Measurements from ENCODE around the gene KATNBL1.
"Not testable (repeated sequence)": the region's sequence is repeated elsewhere in the genome, so short reads cannot be mapped to it uniquely, and the experiment has no call there.

Gene KATNBL1

DNA sequence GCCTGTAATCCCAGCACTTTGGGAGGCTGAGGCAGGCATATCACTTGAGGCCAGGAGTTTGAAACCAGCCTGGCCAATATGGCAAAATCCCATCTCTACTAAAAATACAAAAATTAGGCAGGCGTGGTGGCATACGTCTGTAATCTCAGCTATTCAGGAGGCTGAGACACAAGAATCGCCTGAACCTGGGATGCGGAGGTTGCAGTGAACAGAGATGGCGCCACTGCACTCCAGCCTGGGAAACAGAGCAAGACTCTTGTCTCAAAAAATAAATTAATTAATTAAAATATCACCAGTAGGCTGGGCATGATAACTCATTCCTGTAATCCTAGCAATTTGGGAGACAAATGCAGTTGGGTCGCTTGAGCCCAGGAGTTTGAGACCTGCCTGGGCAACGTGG is 16.6 kb downstream of the KATNBL1 start:
- not testable (repeated sequence) for DNase-seq

- DNase-seq: no peak
Measured at GRCh38 chr15:34188711-34189110, 21.2 kb downstream of the KATNBL1 start.

DNA sequence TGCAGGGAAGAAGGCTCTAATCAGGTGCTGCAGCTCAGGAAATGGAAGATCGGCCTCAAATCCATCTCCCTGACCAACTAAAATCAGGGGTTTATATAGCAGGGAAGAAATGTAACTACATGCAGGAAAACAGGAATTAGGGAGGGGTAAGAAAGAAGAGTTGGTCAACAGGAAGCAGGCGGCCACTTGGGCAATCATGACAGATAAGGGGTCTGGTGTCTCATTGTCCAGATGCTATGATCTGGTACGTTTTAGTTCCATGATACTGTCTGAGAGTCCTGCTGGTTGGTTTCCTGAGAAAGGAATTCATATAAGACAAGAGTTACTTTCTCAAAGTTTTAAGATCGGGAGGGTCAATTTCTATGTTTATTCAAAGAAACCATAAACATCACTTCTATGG is 24.2 kb downstream of the KATNBL1 start:
- DNase-seq: no peak

GRCh38 chr15:34182942-34183341 is 27.0 kb downstream of the KATNBL1 start:
- no peak for DNase-seq

- DNase-seq: no peak
Measured at GRCh38 chr15:34179234-34179633, 30.7 kb downstream of the KATNBL1 start.

DNA sequence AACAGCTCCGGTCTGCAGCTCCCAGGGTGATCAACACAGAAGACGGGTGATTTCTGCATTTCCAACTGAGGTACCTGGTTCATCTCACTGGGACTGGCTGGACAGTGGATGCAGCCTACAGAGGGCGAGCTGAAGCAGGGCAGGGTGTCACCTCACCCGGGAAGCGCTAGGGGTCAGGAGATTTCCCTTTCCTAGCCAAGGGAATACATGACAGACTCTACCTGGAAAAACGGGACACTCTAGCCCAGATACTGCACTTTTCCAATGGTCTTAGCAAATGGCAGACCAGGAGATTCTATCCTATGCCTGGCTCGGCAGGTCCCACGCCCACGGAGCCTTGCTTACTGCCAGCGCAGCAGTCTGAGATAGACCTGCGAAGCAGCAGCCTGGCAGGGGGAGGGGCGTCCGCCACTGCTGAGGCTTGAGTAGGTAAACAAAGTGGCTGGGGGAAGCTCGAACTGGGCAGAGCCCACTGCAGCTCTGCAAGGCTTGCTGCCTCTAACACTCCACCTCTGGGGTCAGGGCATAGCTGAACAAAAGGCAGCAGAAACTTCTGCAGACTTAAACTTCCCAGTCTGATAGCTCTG is 43.8 kb downstream of the KATNBL1 start:
- DNase-seq: not testable (repeated sequence)

GRCh38 chr15:34161329-34161963 is 48.5 kb downstream of the KATNBL1 start:
- no peak for DNase-seq

- DNase-seq: no peak
Measured at GRCh38 chr15:34160735-34161134, 49.2 kb downstream of the KATNBL1 start.

DNA sequence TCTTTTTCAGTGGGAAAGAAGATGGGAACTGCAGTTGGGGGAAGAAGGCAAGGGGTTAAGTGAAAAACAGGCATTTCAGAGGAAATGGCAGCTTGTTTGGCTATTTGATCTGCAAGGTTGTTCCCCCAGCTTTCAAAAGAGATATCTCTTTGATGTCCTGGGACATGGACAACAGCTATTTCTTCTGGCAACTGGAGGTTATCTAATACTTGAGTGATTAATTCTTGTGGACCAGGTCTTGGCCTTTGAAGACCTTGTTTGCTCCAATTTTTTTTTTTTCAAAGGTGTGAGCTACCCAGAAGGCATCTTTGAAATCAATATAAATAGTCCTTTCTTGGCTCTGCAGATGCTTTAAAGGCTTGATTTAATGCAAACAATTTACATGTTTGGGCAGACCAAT is 51.5 kb downstream of the KATNBL1 start:
- DNase-seq: no peak

GRCh38 chr15:34155859-34156258 is 54.0 kb downstream of the KATNBL1 start:
- DNase-seq: no peak

GRCh38 chr15:34154725-34155204 is 55.1 kb downstream of the KATNBL1 start:
- DNase-seq: no peak

GRCh38 chr15:34147371-34148140 is 62.3 kb downstream of the KATNBL1 start:
- DNase-seq: no peak

DNA sequence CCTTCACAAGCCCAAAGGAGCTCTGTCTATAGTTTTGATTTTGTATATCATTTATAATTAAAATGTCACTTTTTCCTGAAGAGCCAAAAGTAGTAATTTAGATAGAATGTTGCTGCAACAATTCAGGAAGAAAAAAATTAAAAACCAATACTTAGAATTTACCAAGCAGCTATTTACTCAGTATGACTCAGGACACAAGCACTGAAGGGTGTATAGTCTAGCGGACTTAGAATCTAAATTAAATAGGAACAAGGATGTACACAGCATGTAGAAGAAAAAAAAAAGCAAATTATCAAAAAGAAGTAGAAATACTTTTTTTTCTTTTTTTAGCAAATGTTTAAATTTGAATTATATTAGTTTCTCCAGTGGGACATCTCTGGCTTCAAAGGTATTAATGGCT is 76.4 kb downstream of the KATNBL1 start:
- DNase-seq: no peak

DNA sequence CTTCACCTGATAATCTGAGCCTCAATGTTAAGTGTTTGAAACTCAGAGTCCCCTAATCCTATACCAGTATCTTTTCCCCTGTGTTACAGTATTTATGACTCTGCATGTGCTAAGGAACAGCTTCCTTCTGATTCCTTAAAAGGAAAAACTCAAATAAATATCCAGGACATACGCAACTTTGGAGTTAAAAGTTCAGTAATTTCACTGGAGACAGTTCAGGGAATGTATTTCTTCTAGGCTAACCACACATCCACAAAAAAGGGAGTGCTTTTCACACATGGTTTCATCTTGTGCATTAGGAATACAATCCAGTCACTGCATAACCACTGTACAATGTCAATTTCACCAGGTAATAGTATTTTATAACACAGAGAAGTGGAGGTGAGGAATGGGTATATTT is 77.0 kb downstream of the KATNBL1 start:
- no peak for DNase-seq

GRCh38 chr15:34128898-34129297 is 81.0 kb downstream of the KATNBL1 start:
- DNase-seq: no peak

- no peak for DNase-seq
Measured at GRCh38 chr15:34126522-34126921, 83.4 kb downstream of the KATNBL1 start.

GRCh38 chr15:34125945-34126344 is 84.0 kb downstream of the KATNBL1 start:
- no peak for DNase-seq

DNA sequence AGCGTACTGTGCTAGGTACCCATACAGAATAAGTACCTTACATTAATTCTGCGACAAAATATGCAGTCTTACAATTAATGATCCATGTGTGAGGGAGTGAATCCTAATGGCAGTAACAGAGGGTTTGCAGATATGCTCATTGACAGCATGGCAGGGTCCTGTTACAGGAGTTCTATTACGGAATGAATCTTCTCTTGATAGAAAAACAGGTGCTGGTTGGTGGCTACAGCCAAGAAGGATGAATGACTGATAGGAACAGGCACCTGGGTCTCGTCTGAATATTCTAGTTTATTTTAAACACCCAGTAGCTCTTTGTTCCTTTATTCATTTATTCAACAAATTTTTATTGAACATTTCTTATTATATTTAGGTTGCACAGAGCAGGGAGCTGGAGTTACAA is 85.2 kb downstream of the KATNBL1 start:
- DNase-seq: no peak

- DNase-seq: no peak
Measured at GRCh38 chr15:34122771-34123183, 87.1 kb downstream of the KATNBL1 start.

- DNase-seq: not testable (repeated sequence)
Measured at GRCh38 chr15:34121786-34122185, 88.1 kb downstream of the KATNBL1 start.

DNA sequence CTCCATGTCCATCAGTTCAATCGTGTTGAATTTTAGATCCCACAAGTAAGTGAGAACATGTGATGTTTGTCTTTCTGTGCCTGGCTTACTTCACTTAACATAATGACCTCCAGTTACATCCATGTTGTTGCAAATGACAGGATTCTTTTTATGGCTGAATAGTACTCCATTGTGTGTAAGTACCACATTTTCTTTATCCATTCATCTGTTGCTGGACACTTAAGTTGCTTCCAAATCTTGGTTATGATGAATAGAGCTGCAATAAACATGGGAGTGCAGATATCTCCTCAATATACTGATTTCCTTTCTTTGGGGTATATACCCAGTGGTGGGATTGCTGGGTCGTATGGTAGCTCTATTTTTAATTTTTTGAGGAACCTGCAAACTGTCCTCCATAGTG is 89.5 kb downstream of the KATNBL1 start:
- DNase-seq: not testable (repeated sequence)

GRCh38 chr15:34119291-34119690 is 90.6 kb downstream of the KATNBL1 start:
- DNase-seq: no peak

GRCh38 chr15:34116620-34117019 is 93.3 kb downstream of the KATNBL1 start:
- peak; percentile 43 for DNase-seq

- no peak for DNase-seq
Measured at GRCh38 chr15:34114739-34115138, 95.2 kb downstream of the KATNBL1 start.

All from femur (tissue), 1 donor.